H7 (cell line): Measurements from ENCODE around the gene USH1C. TPM values are rescaled to one million over a fixed set of nuclear protein-coding genes. Genes with fewer than 3 reads are reported as not detected.

Experiments used
- DNase-seq: peaks from one replicate; pipeline ENCODE4 v3.0.0; 2012
- H3K27me3 ChIP-seq: 2 replicates; pipeline ENCODE4 v1.6.0; 2011; ENCODE audit warnings: mild to moderate bottlenecking, low read length; ENCODE audit not compliant: control insufficient read depth, insufficient read depth
- H3K36me3 ChIP-seq: replicated peaks from 2 replicates; pipeline ENCODE4 v1.5.1; 2011; ENCODE audit warnings: low read length; ENCODE audit not compliant: control insufficient read depth, insufficient read depth
- H3K4me3 ChIP-seq: 2 replicates; pipeline ENCODE4 v1.5.1; 2011; ENCODE audit warnings: low read depth, mild to moderate bottlenecking, control low read depth, low read length, moderate library complexity; ENCODE audit not compliant: insufficient read depth
- total RNA-seq: library from RNA; depleted of rRNA; stranded (reverse); fragments of >200 nt; shearing (Covaris generic); gene quantifications from 2 replicates; pipeline ENCODE4 v1.2.3, GENCODE V29; 2014

The USH1C gene
- total RNA-seq, 1 experiment from 2014 or later, result 0.55 TPM

- peaks cover 62% of the 10 kb centered on the region for H3K27me3 ChIP-seq
- no peaks in the 10 kb centered on the region for H3K36me3 ChIP-seq
- DNase-seq, result no peak
- no peak overlapping the region for H3K4me3 ChIP-seq
These were observed 66.1 kb downstream of the USH1C start for GRCh38 chr11:17478070-17478469.

GRCh38 chr11:17477361-17477760, 66.9 kb downstream of the USH1C start:
- Histone ChIP-seq H3K36me3 (no peaks in the 10 kb centered on the region), H3K27me3 (peaks cover 62% of the 10 kb centered on the region), H3K4me3 (no peak overlapping the region; the same call in 1 of the 2 replicates)
- DNase-seq, result no peak

DNA sequence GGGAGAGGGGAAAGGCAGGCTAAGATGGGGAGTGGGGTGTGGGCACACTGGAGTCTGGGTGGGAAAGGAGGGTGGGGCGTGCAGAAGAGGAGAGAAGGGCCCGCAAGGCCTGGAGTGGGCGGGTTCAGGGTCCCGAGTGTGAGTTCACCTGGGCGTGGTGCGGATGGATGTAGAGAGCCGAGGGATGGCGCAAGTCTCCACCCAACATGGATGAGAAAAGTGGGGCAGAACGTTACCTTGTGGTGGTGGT, 67.2 kb downstream of the USH1C start:
- DNase-seq, result no peak
- no peaks in the 10 kb centered on the region for H3K36me3 ChIP-seq
- H3K27me3 ChIP-seq, result peaks cover 62% of the 10 kb centered on the region
- peak overlapping the region; percentile 21; the same call in 1 of the 2 replicates for H3K4me3 ChIP-seq

DNA sequence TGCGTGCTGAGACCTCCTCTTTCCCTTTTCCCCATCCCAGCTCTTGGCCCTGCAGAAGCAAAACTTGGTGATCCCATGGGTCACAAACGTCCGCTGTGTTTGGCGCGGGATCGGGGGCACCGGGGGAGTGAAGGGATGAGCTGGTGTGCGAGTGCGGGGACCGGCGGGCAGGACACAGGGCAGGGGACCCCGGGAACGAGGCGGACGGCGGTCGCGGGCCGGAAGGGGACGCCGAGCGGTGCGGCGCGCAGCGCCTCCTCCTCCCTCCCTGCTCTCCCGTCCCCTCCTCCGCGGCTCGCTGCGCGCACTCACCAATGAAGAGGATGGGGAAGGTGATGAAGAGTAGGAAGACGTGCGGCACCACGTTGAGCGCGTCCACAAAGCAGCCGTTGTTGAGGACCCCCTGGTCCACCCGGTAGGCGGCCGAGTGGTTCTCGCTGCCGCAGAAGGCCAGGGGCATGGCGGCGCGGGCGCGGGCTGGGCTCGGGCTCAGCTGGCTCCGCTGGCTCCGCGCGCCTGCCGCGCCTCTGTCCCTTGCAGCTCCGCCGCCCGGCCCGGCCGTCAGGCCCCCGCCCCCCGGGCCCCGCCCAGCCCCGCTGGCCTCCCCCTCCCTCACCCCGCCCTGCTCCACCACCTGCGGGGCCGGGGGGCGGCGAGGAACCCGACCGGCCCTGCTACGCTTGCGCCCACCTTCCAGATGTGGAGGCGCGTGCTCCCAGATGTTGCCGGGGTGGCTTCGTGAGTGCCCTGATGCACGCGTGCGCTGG, 67.7 kb downstream of the USH1C start, which contains the start of gene ABCC8:
ABCC8 (minus strand) TSS at position 529 of the 767 bp plus-strand sequence; CDS start at position 460, 69 bp downstream.
- Histone ChIP-seq H3K27me3 (peaks cover 62% of the 10 kb centered on the region), H3K36me3 (no peaks in the 10 kb centered on the region), H3K4me3 (peak within 1 kb of the TSS; percentile 58)
- DNase-seq, result peak; percentile 95

GRCh38 chr11:17475666-17476316, 68.4 kb downstream of the USH1C start:
- H3K4me3 ChIP-seq, result peak overlapping the region; percentile 58
- H3K27me3 ChIP-seq, result peaks cover 62% of the 10 kb centered on the region
- peak; percentile 80 for DNase-seq
- H3K36me3 ChIP-seq, result no peaks in the 10 kb centered on the region

DNA sequence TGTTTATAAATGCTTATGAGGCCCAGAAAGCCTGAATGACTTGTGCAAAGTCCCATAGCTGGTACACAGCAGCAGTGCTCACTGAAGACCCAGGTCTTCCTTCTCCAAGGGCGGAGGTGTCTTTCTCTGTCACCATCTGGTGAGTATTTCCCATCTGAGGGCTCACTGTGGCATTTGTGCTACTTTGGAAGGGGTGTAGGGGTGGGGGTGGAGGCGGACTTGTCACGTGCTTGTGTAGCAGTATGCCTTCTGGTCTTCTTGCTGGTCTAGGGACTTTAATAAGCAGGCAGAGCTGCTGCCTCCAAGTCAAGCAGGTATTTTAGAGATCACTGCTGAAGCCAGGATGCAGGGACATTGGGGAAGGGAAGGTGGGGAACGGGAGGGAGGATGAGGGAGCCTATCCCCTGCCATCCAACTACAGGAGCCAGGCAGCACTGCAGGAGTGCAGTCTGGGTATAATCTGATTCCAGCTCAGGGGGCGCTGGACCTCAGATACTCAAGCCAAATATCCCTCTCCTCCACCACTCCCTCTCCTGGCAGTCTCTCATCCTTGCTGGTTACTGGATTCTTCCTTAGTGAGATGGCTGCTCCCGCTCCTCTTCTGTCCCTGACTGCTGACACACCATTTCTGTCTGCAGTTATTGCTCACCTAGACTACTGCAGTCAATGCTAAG, 71.0 kb downstream of the USH1C start:
- Histone ChIP-seq H3K4me3 (no peak overlapping the region), H3K27me3 (peaks cover 51% of the 10 kb centered on the region), H3K36me3 (no peaks in the 10 kb centered on the region)
- DNase-seq, result peak; percentile 92

DNA sequence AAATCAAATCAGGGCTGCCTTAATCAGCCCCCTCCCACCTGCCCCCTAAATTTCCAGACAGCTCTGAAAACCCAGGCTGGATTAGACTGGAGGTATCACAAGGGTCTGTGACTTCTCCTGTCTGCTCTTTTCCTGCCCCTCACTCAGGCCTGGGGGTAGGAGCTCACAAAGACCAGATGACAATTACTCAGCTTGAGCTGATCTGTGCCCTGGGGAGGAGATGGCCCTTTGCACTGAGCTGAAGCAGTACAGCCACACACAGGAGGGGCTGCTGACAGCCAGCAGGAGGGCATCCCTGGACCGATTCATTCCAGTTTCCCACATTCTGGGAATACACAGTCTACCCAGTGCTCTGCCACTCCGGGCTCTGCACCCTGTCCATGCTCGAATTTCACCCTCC, 71.7 kb downstream of the USH1C start:
- peaks cover 43% of the 10 kb centered on the region for H3K27me3 ChIP-seq
- no peak overlapping the region for H3K4me3 ChIP-seq
- DNase-seq, result no peak
- no peaks in the 10 kb centered on the region for H3K36me3 ChIP-seq

DNA sequence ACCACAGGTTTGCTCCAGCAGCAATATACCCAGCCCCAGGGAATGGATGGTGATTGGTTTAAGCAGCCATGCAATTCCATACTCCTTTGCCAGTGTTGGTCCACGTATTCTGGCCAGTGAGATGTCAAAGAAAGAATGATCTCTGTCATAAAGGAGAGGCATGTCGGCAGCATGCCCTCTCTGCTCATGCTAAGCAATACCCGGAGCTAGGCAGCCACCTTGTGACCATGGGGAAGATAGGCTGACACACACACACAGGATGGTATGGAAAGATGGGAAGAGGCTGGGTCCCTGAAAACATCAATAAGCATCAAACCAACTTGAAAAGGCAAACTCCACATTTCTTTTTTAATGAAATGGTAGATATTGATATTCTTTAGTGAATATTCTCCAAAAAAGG, 72.7 kb downstream of the USH1C start:
- Histone ChIP-seq H3K4me3 (no peak overlapping the region), H3K36me3 (no peaks in the 10 kb centered on the region), H3K27me3 (peaks cover 35% of the 10 kb centered on the region)
- DNase-seq, result no peak

GRCh38 chr11:17469998-17470397, 74.2 kb downstream of the USH1C start:
- Histone ChIP-seq H3K4me3 (no peak overlapping the region), H3K27me3 (peaks cover 20% of the 10 kb centered on the region), H3K36me3 (no peaks in the 10 kb centered on the region)
- DNase-seq, result no peak

DNA sequence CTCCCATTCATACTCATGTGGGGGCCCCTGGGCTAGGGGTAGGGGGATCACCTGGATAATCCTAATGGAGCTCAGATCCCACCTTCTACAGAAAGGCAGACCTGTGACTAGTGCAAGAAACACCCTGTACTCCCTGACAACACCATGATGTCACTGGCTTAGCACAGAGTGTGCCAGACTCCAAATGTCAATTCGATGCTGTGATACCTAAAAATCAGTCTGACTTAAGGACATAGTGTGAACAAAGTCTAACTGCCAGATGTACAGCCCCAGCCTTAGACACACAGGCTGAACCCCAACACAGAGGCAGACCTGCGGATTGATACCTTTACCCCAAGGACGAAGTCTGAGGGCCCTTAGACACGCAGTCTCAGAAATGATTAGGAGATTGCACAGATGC, 76.1 kb downstream of the USH1C start:
- no peak overlapping the region for H3K4me3 ChIP-seq
- H3K27me3 ChIP-seq, result peaks cover under 1% of the 10 kb centered on the region; the same call in 1 of the 2 replicates
- no peak for DNase-seq
- no peaks in the 10 kb centered on the region for H3K36me3 ChIP-seq

GRCh38 chr11:17463546-17464174, 80.6 kb downstream of the USH1C start:
- Histone ChIP-seq H3K36me3 (no peaks in the 10 kb centered on the region), H3K4me3 (no peak overlapping the region), H3K27me3 (no peaks in the 10 kb centered on the region)
- DNase-seq, result no peak

DNA sequence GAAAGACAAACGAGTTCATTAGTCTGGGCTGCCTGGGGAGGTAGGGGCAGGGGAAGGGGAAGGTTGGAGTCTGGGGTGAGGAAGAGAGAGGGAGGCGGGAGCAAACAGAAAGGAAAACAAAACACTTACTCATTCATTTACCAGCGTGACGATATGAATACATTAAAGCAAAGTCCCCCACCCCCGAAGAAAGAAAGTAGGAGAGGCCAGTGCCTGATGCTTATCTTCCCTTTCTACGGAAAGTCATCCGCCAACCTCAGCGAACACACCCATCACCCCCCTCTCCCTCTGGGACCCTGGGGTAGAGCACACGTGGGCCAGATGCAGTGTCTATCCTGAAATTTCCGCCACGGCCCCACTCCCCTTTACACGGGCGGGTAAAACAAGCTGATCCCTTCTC, 81.3 kb downstream of the USH1C start:
- no peaks in the 10 kb centered on the region for H3K27me3 ChIP-seq
- no peak overlapping the region for H3K4me3 ChIP-seq
- no peak for DNase-seq
- no peaks in the 10 kb centered on the region for H3K36me3 ChIP-seq

GRCh38 chr11:17460406-17460805, 83.8 kb downstream of the USH1C start:
- no peaks in the 10 kb centered on the region for H3K36me3 ChIP-seq
- no peaks in the 10 kb centered on the region for H3K27me3 ChIP-seq
- no peak overlapping the region for H3K4me3 ChIP-seq
- no peak for DNase-seq

- H3K27me3 ChIP-seq, result no peaks in the 10 kb centered on the region
These were observed 84.8 kb downstream of the USH1C start for GRCh38 chr11:17459236-17459896.

More at GRCh38 chr11:17459236-17459896, 84.8 kb downstream of the USH1C start:
- Histone ChIP-seq H3K36me3 (no peaks in the 10 kb centered on the region), H3K4me3 (no peak overlapping the region)
- DNase-seq, result no peak
